ENCODE data around the gene PITPNB. TPM values are rescaled to one million over a fixed set of nuclear protein-coding genes. Genes with fewer than 3 reads are reported as not detected.

PITPNB gene
- 29.4 and 29.6 TPM in 2 replicates for total RNA-seq

DNA sequence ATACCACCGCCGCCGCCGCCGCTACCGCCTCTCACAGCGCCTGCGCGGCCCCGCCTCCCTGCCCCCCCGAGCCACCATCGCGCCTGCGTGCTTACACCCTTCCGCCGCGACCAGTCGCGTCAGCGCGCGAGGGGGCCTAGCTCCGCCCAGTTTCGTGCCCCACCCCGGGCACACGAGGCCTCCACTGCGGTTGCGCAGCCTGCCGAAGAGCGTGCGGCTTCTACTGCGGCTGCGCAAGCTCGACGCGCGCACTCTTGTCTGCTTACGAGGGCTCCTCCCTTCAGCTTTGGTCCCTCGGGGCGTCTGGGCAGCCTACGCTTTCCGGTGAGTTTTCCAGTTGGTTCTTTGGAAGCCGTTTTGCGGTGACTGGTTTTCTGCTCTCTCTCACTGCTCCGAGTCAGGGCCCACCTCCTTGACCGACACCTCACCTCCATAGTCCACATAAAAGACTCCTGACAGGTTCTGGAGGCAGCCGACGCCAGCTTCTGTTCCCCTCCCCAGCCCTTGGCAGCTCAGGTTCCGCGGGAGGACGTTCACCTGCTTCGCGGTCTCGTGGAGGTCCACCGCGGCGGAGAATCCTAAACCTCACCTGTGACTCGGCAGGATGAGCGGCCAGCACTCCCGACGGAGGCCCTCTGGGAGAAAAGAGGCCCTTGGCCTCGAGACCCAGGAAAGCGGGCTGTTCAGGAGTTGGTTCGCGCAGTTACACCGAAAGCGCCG lies at the start of gene PITPNB:
Gene PITPNB (minus strand): TSS at position 35 of the 720 bp plus-strand sequence. CDS start 65 bp downstream, outside the sequence.

Other genes with a start within 250 kb of the PITPNB start
- 2.1 and 2.9 TPM in 2 replicates for gene MN1, start 117.5 kb downstream of the PITPNB start, total RNA-seq